Loucy (cell line): ENCODE measurements around the gene VAV3.

Source experiments
- H2AFZ ChIP-seq: fragments of 200-600 bp; sonication (generic); 2 replicates; pipeline ENCODE4 v1.6.0; 2016; ENCODE audit warnings: antibody characterized with exemption, mild to moderate bottlenecking, low read length, moderate library complexity
- H3F3A ChIP-seq: fragments of 200-600 bp; 2 replicates; pipeline ENCODE4 v1.6.0; 2016; ENCODE audit warnings: antibody characterized with exemption, low read depth, mild to moderate bottlenecking
- H3K27me3 ChIP-seq: fragments of 200-600 bp; sonication (generic); 2 replicates; pipeline ENCODE4 v1.6.1; 2014; ENCODE audit warnings: low read length, mild to moderate bottlenecking; ENCODE audit not compliant: insufficient read depth, poor library complexity, severe bottlenecking
- H3K36me3 ChIP-seq: fragments of 200-600 bp; sonication (generic); 2 replicates; pipeline ENCODE4 v1.6.1; 2016; ENCODE audit warnings: low read length; ENCODE audit not compliant: insufficient read depth
- H3K4me1 ChIP-seq: fragments of 200-600 bp; sonication (generic); 2 replicates; pipeline ENCODE4 v1.5.1; 2014; ENCODE audit warnings: low read length, mild to moderate bottlenecking; ENCODE audit not compliant: insufficient read depth, poor library complexity, severe bottlenecking
- H3K4me2 ChIP-seq: fragments of 200-600 bp; sonication (generic); 2 replicates; pipeline ENCODE4 v1.6.0; 2014; ENCODE audit warnings: antibody characterized with exemption, low read length, low read depth, mild to moderate bottlenecking; ENCODE audit not compliant: poor library complexity, severe bottlenecking
- H3K4me3 ChIP-seq: fragments of 200-600 bp; sonication (generic); 2 replicates; pipeline ENCODE4 v1.5.1; 2014; ENCODE audit warnings: low read length, mild to moderate bottlenecking, mixed read lengths; ENCODE audit not compliant: poor library complexity, severe bottlenecking
- H3K79me2 ChIP-seq: fragments of 200-600 bp; sonication (generic); 2 replicates; pipeline ENCODE4 v1.6.1; 2014; ENCODE audit warnings: low read length; ENCODE audit not compliant: insufficient read depth
- H3K9ac ChIP-seq: fragments of 200-600 bp; sonication (generic); 2 replicates; pipeline ENCODE4 v1.6.0; 2014; ENCODE audit warnings: mild to moderate bottlenecking, low read depth, low read length, moderate library complexity; ENCODE audit not compliant: poor library complexity, severe bottlenecking
- H3K9me2 ChIP-seq: fragments of 200-600 bp; sonication (generic); replicated peaks from 2 replicates; pipeline ENCODE4 v1.6.1; 2016; ENCODE audit warnings: low read depth, low read length, mixed read lengths
- H3K9me3 ChIP-seq: fragments of 200-600 bp; sonication (generic); 2 replicates; pipeline ENCODE4 v1.6.1; 2014; ENCODE audit warnings: mild to moderate bottlenecking, antibody characterized with exemption, low read length, low read depth; ENCODE audit not compliant: insufficient read depth
- H4K20me1 ChIP-seq: fragments of 200-600 bp; sonication (generic); 2 replicates; pipeline ENCODE4 v1.6.0; 2014; ENCODE audit warnings: antibody characterized with exemption, low read length, mild to moderate bottlenecking; ENCODE audit not compliant: insufficient read depth, poor library complexity, severe bottlenecking
- EZH2phosphoT487 ChIP-seq: fragments of 200-600 bp; IDR thresholded peaks from 2 replicates; pipeline ENCODE4 v1.6.1; 2018; ENCODE audit warnings: antibody characterized with exemption, mild to moderate bottlenecking, moderate library complexity, borderline replicate concordance
- TF ChIP-seq, protein P1 (sequence below): fragments of 200-600 bp; sonication (generic); conservative IDR thresholded peaks from 2 replicates; pipeline ENCODE4 v1.5.1; 2014; ENCODE audit warnings: mild to moderate bottlenecking, antibody characterized with exemption, low read length

VAV3 gene

GRCh38 chr1:107950464-107950863 is 14.5 kb downstream of the VAV3 start:
- peaks cover 81% of the 10 kb centered on the region for H4K20me1 ChIP-seq
- H3K4me2 ChIP-seq: peak overlapping the region; percentile 74
- H2AFZ ChIP-seq: no peak overlapping the region
- H3K27me3 ChIP-seq: no peaks in the 10 kb centered on the region
- H3K9ac ChIP-seq: peak overlapping the region; percentile 53
- TF ChIP-seq, protein P1, sequence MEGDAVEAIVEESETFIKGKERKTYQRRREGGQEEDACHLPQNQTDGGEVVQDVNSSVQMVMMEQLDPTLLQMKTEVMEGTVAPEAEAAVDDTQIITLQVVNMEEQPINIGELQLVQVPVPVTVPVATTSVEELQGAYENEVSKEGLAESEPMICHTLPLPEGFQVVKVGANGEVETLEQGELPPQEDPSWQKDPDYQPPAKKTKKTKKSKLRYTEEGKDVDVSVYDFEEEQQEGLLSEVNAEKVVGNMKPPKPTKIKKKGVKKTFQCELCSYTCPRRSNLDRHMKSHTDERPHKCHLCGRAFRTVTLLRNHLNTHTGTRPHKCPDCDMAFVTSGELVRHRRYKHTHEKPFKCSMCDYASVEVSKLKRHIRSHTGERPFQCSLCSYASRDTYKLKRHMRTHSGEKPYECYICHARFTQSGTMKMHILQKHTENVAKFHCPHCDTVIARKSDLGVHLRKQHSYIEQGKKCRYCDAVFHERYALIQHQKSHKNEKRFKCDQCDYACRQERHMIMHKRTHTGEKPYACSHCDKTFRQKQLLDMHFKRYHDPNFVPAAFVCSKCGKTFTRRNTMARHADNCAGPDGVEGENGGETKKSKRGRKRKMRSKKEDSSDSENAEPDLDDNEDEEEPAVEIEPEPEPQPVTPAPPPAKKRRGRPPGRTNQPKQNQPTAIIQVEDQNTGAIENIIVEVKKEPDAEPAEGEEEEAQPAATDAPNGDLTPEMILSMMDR: no peak
- no peak for TF ChIP-seq EZH2phosphoT487
- H3K9me2 ChIP-seq: no peaks in the 10 kb centered on the region
- no peaks in the 10 kb centered on the region for H3K36me3 ChIP-seq
- no peaks in the 10 kb centered on the region; the same call in 1 of the 2 replicates for H3F3A ChIP-seq
- peaks cover 86% of the 10 kb centered on the region for H3K4me1 ChIP-seq
- peak overlapping the region; percentile 57 for H3K4me3 ChIP-seq
- H3K9me3 ChIP-seq: no peaks in the 10 kb centered on the region
- peaks cover 99% of the 10 kb centered on the region for H3K79me2 ChIP-seq

DNA sequence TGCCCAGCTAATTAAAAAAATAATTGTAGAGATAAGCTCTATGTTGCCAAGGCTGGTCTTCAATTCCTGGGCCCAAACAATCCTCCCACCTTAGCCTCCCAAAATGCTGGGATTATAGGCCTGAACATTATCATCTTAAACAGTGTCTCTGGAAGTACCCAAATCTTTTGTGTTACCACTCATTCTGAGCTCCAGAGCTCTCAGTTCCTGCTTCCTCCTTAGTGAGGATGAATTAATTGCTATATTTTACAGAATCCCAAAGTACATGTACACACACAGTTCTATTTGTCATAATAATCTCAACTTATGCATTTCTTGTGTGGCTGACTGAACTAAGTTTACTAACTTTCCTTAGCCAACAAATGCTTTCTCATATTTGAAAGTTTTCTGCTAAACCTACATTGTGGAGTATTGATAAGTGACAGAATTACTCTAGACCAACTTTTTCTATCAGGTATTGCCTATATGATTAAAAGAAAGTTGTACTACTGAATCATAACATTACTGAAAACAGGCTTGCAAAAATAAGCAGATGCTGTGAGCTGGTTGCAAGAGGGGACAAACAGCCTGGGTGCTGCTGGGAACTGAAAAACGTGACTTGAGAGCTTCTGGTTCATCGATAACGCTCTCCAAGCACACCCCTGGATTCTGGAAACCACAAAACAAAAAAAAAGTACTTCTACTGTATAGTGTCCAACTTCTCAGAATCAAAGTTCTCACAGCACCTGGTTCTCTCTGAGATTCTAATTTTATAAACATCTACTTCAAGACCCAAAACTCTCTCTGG is 15.3 kb downstream of the VAV3 start:
- Histone ChIP-seq H3K9me3 (no peaks in the 10 kb centered on the region), H3K9me2 (no peaks in the 10 kb centered on the region), H3K36me3 (no peaks in the 10 kb centered on the region), H3K4me3 (peak overlapping the region; percentile 57), H3K79me2 (peaks cover 99% of the 10 kb centered on the region), H2AFZ (no peak overlapping the region), H4K20me1 (peaks cover 79% of the 10 kb centered on the region), H3K9ac (peak overlapping the region; percentile 53), H3K27me3 (no peaks in the 10 kb centered on the region), H3K4me2 (peak overlapping the region; percentile 74), H3K4me1 (peaks cover 82% of the 10 kb centered on the region), H3F3A (no peaks in the 10 kb centered on the region; the same call in 1 of the 2 replicates)
- TF ChIP-seq EZH2phosphoT487: no peak
- TF ChIP-seq, protein P1: no peak

DNA sequence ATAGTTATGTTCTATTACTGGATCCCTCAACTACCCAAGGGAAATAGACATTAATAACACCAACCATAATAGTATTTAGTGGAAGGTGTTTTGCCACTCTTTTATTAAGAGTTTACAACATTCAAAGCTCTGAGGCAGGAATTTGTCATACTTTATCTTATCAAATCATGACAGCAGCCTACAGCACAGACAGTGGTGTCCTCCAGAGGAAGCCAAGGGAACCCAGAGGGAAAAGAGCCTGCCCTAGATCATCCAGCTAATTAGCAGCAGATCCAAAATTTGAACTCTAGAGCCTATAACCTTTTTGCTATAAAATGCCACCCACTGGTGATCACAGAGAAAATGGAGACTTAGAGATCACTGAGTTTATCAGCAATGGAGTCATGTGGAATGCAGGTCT is 18.2 kb downstream of the VAV3 start:
- no peaks in the 10 kb centered on the region for H3K27me3 ChIP-seq
- peak overlapping the region; percentile 74 for H3K4me2 ChIP-seq
- H3K9me2 ChIP-seq: no peaks in the 10 kb centered on the region
- peaks cover 84% of the 10 kb centered on the region for H3K4me1 ChIP-seq
- H4K20me1 ChIP-seq: peaks cover 63% of the 10 kb centered on the region
- H3F3A ChIP-seq: peaks cover 14% of the 10 kb centered on the region
- peaks cover 100% of the 10 kb centered on the region for H3K79me2 ChIP-seq
- no peak overlapping the region for H3K9ac ChIP-seq
- TF ChIP-seq, protein P1: no peak
- TF ChIP-seq EZH2phosphoT487: no peak
- no peak overlapping the region for H3K4me3 ChIP-seq
- H3K9me3 ChIP-seq: no peaks in the 10 kb centered on the region
- no peaks in the 10 kb centered on the region for H3K36me3 ChIP-seq
- no peak overlapping the region for H2AFZ ChIP-seq
